HFF-Myc (cell line): ENCODE measurements around the gene SLC7A11.

Source experiments
- DNase-seq: peaks from one replicate; pipeline ENCODE4 v3.0.0-alpha.2; 2011; ENCODE audit warnings: low read depth; ENCODE audit errors: extremely low read depth
- H3K4me3 ChIP-seq: replicated peaks from 2 replicates; pipeline ENCODE4 v1.5.1; 2011; ENCODE audit warnings: low read depth, mild to moderate bottlenecking, control low read depth, low read length
- CTCF ChIP-seq: IDR thresholded peaks from 2 replicates; pipeline ENCODE4 v1.5.1; 2012; ENCODE audit warnings: mild to moderate bottlenecking, low read depth, low read length, control low read depth; ENCODE audit errors: missing control alignments

The SLC7A11 gene

GRCh38 chr4:138115053-138115452 is 127.1 kb downstream of the SLC7A11 start:
- TF ChIP-seq CTCF = no peak
- DNase-seq = no peak
- H3K4me3 ChIP-seq = no peak overlapping the region

- DNase-seq = no peak
- no peak overlapping the region for H3K4me3 ChIP-seq
- TF ChIP-seq CTCF = no peak
Observed at GRCh38 chr4:138114434-138114833, 127.7 kb downstream of the SLC7A11 start.
